ENCODE results near the gene ADPRS.

DNA sequence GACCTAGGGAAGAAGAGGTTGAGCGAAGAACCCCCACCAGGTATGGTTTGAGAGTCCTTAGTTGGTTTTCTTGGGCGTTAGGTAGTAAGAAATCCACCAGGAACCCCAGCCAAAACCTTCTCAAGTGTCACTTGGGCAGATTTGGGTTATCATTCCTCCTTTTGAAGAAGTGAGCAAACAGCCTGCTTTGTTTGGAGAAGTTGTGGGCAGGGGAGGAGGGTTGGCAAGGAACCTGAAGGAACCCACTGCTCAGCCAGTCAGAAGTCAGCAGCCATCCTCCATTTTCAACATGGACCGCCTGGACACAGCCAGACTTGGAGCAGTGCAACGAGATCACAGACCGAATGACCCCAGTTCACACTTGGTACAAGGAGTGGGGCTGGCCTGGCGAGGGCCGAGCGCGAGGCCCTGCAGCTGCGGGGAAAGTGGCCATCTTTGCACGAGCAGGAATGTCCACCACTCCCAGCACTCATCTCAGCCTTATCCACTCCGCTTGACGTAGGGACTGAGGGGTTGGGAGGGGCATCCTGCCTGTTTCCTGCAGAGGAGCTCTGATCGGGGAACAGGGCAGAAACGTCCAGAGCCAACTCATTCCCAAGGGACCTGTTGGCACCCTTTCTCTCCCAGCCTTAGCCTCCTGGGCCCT, 7.2 kb downstream of the ADPRS start:
- TF ChIP-seq, protein P1, sequence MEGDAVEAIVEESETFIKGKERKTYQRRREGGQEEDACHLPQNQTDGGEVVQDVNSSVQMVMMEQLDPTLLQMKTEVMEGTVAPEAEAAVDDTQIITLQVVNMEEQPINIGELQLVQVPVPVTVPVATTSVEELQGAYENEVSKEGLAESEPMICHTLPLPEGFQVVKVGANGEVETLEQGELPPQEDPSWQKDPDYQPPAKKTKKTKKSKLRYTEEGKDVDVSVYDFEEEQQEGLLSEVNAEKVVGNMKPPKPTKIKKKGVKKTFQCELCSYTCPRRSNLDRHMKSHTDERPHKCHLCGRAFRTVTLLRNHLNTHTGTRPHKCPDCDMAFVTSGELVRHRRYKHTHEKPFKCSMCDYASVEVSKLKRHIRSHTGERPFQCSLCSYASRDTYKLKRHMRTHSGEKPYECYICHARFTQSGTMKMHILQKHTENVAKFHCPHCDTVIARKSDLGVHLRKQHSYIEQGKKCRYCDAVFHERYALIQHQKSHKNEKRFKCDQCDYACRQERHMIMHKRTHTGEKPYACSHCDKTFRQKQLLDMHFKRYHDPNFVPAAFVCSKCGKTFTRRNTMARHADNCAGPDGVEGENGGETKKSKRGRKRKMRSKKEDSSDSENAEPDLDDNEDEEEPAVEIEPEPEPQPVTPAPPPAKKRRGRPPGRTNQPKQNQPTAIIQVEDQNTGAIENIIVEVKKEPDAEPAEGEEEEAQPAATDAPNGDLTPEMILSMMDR (conservative IDR thresholded peaks at IDR 0.05; ENCODE audit: low read depth in 2 of 2), result no peak
- TF ChIP-seq POLR2AphosphoS5 (IDR thresholded peaks at IDR 0.05; ENCODE audit: low read depth) (no peak), JUNB (IDR thresholded peaks at IDR 0.05; ENCODE audit: unreplicated experiment) (no peak), ZNF114 (CRISPR knock-in tag; IDR thresholded peaks at IDR 0.05) (no peak), EZH2phosphoT487 (IDR thresholded peaks at IDR 0.05; ENCODE audit: unreplicated experiment) (no peak), EZH2 (IDR thresholded peaks at IDR 0.05; ENCODE audit: low read depth, unreplicated experiment) (no peak), STAT1 (IDR thresholded peaks at IDR 0.05; ENCODE audit: unreplicated experiment) (no peak)
- TF ChIP-seq, protein P2, sequence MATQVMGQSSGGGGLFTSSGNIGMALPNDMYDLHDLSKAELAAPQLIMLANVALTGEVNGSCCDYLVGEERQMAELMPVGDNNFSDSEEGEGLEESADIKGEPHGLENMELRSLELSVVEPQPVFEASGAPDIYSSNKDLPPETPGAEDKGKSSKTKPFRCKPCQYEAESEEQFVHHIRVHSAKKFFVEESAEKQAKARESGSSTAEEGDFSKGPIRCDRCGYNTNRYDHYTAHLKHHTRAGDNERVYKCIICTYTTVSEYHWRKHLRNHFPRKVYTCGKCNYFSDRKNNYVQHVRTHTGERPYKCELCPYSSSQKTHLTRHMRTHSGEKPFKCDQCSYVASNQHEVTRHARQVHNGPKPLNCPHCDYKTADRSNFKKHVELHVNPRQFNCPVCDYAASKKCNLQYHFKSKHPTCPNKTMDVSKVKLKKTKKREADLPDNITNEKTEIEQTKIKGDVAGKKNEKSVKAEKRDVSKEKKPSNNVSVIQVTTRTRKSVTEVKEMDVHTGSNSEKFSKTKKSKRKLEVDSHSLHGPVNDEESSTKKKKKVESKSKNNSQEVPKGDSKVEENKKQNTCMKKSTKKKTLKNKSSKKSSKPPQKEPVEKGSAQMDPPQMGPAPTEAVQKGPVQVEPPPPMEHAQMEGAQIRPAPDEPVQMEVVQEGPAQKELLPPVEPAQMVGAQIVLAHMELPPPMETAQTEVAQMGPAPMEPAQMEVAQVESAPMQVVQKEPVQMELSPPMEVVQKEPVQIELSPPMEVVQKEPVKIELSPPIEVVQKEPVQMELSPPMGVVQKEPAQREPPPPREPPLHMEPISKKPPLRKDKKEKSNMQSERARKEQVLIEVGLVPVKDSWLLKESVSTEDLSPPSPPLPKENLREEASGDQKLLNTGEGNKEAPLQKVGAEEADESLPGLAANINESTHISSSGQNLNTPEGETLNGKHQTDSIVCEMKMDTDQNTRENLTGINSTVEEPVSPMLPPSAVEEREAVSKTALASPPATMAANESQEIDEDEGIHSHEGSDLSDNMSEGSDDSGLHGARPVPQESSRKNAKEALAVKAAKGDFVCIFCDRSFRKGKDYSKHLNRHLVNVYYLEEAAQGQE (IDR thresholded peaks at IDR 0.05; ENCODE audit: unreplicated experiment), result no peak
- TF ChIP-seq, protein P3, sequence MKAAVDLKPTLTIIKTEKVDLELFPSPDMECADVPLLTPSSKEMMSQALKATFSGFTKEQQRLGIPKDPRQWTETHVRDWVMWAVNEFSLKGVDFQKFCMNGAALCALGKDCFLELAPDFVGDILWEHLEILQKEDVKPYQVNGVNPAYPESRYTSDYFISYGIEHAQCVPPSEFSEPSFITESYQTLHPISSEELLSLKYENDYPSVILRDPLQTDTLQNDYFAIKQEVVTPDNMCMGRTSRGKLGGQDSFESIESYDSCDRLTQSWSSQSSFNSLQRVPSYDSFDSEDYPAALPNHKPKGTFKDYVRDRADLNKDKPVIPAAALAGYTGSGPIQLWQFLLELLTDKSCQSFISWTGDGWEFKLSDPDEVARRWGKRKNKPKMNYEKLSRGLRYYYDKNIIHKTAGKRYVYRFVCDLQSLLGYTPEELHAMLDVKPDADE (IDR thresholded peaks at IDR 0.05), result no peak

All from GM23338 (cell line).